Keratinocyte (primary cell): Measurements from ENCODE around the gene SYNE2.

Experiments
- EZH2 ChIP-seq: IDR thresholded peaks from one replicate; pipeline ENCODE4 v1.6.1; 2012; ENCODE audit warnings: inconsistent platforms, mild to moderate bottlenecking, low read length, moderate library complexity
- TF ChIP-seq, protein P1 (sequence below), 3 experiments: IDR thresholded peaks in 1 of 3; conservative IDR thresholded peaks in 1 of 3; optimal IDR thresholded peaks in 1 of 3; 2 replicates in 2 of 3; 3 replicates in 1 of 3; pipeline versions ENCODE3 to v1.5.1; 2011; ENCODE audit warnings: low read length in 3 of 3, mild to moderate bottlenecking in 3 of 3, moderate library complexity in 2 of 3, control low read depth in 1 of 3, inconsistent platforms in 1 of 3; ENCODE audit not compliant: insufficient read depth in 2 of 3; ENCODE audit errors: extremely low read depth in 1 of 3

DNA sequence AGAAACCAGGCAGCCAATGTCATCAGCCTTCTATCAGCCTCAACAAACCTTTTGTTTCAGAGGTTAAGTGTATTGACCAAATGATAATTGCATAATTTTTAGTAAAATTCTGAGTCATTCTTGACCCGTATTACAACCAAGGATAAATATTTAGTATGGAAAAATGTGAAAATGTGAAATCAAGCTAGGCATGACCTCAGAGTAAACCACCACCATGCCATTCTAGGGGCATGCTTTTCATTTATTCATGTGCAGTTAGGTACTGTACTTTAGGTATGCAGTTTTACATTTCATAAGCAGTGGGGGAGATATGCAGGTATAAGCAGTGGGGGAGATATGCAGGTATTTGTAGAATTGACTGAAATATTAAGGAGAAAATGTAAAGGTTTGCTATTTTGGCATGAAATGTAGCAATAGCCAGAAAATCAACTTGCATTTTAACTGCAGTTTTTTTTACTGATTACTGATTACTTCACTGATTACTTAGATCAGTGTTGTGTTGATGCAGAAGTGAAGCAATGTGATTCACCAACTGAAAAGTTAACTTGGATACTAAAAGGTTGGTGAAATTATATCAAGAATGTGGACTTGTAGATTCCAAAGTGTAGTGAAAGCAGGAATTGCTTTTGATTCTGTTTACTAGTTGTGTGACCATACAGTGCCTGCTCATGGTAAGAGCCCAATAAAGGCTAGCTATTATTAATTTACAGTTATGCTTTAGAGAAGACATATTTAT is 257.2 kb downstream of the SYNE2 start:
- TF ChIP-seq, protein P1, sequence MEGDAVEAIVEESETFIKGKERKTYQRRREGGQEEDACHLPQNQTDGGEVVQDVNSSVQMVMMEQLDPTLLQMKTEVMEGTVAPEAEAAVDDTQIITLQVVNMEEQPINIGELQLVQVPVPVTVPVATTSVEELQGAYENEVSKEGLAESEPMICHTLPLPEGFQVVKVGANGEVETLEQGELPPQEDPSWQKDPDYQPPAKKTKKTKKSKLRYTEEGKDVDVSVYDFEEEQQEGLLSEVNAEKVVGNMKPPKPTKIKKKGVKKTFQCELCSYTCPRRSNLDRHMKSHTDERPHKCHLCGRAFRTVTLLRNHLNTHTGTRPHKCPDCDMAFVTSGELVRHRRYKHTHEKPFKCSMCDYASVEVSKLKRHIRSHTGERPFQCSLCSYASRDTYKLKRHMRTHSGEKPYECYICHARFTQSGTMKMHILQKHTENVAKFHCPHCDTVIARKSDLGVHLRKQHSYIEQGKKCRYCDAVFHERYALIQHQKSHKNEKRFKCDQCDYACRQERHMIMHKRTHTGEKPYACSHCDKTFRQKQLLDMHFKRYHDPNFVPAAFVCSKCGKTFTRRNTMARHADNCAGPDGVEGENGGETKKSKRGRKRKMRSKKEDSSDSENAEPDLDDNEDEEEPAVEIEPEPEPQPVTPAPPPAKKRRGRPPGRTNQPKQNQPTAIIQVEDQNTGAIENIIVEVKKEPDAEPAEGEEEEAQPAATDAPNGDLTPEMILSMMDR (optimal IDR thresholded peaks at IDR 0.05 in 1 of 3, IDR thresholded peaks at IDR 0.05 in 1 of 3, conservative IDR thresholded peaks at IDR 0.05 in 1 of 3; ENCODE audit: extremely low read depth in 1 of 3, insufficient read depth in 2 of 3, low read length in 3 of 3): no peak
- no peak for TF ChIP-seq EZH2
